PFSK-1 (cell line): ENCODE measurements around the gene CHMP6.

ENCODE experiments used
- FOXP2 ChIP-seq: optimal IDR thresholded peaks from 2 replicates; pipeline ENCODE3; 2011; ENCODE audit warnings: borderline replicate concordance, control low read depth, inconsistent platforms; ENCODE audit not compliant: insufficient read depth; ENCODE audit errors: extremely low read length, extremely low read depth
- POLR2AphosphoS5 ChIP-seq: IDR thresholded peaks from 2 replicates; pipeline ENCODE4 v1.6.1; 2012; ENCODE audit warnings: low read depth, mild to moderate bottlenecking, control low read depth, low read length, moderate library complexity
- SIN3A ChIP-seq: IDR thresholded peaks from 2 replicates; pipeline ENCODE4 v1.6.1; 2012; ENCODE audit warnings: mild to moderate bottlenecking, low read length, moderate library complexity, borderline replicate concordance; ENCODE audit not compliant: insufficient read depth
- TAF1 ChIP-seq: IDR thresholded peaks from 2 replicates; pipeline ENCODE4 v1.6.1; 2012; ENCODE audit warnings: low read length, control low read depth, borderline replicate concordance; ENCODE audit not compliant: insufficient read depth
- TF ChIP-seq, protein P1 (sequence below), 2 experiments: IDR thresholded peaks; 2 replicates each; pipeline versions ENCODE4 v1.6.1 to v1.8.0; 2011 to 2012; ENCODE audit warnings: low read depth in 2 of 2, low read length in 2 of 2, control low read depth in 1 of 2, inconsistent platforms in 1 of 2, mild to moderate bottlenecking in 1 of 2, moderate library complexity in 1 of 2; ENCODE audit not compliant: insufficient read depth in 1 of 2

The CHMP6 gene

GRCh38 chr17:81033535-81034167, 42.0 kb downstream of the CHMP6 start:
- TF ChIP-seq, protein P1, sequence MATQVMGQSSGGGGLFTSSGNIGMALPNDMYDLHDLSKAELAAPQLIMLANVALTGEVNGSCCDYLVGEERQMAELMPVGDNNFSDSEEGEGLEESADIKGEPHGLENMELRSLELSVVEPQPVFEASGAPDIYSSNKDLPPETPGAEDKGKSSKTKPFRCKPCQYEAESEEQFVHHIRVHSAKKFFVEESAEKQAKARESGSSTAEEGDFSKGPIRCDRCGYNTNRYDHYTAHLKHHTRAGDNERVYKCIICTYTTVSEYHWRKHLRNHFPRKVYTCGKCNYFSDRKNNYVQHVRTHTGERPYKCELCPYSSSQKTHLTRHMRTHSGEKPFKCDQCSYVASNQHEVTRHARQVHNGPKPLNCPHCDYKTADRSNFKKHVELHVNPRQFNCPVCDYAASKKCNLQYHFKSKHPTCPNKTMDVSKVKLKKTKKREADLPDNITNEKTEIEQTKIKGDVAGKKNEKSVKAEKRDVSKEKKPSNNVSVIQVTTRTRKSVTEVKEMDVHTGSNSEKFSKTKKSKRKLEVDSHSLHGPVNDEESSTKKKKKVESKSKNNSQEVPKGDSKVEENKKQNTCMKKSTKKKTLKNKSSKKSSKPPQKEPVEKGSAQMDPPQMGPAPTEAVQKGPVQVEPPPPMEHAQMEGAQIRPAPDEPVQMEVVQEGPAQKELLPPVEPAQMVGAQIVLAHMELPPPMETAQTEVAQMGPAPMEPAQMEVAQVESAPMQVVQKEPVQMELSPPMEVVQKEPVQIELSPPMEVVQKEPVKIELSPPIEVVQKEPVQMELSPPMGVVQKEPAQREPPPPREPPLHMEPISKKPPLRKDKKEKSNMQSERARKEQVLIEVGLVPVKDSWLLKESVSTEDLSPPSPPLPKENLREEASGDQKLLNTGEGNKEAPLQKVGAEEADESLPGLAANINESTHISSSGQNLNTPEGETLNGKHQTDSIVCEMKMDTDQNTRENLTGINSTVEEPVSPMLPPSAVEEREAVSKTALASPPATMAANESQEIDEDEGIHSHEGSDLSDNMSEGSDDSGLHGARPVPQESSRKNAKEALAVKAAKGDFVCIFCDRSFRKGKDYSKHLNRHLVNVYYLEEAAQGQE (IDR thresholded peaks at IDR 0.05; ENCODE audit: insufficient read depth in 1 of 2, low read depth in 2 of 2, low read length in 2 of 2): no peak
- TF ChIP-seq FOXP2 (no peak), SIN3A (no peak), POLR2AphosphoS5 (no peak), TAF1 (no peak)

DNA sequence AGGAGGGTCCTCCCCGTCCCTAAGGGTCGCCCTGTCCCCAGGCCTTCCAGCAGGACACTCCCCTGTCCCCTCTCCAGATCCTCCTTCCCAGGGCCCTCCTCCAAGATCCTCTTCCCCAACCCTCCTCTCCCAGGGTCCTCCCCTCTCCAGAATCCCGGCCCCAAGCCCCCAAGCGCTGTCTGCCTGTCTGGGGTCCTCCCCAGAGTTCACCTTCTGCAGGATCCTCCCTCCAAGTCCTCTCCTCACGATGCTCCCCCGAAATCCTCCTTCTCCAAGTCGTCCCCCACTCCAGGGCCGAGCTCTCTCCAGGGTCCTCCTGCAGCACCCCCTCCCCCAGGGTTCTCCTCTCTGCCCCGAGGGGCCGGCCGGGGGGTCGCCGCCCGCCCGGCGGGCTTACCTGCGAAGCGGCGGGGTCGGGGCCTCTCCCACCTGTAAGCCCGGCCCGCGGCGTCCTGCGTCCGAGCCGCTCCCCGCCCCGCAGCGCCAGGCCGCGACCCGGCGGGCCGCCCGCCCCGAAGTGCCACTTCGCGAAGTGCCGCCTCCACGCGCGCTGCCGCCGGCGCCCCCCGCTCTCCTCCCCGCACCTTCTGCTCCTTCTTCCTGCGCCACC, 42.6 kb downstream of the CHMP6 start:
- no peak for TF ChIP-seq FOXP2
- TF ChIP-seq POLR2AphosphoS5: no peak
- no peak for TF ChIP-seq SIN3A
- TF ChIP-seq, protein P1 (IDR thresholded peaks at IDR 0.05; ENCODE audit: insufficient read depth in 1 of 2, low read depth in 2 of 2, low read length in 2 of 2): no peak
- no peak for TF ChIP-seq TAF1

DNA sequence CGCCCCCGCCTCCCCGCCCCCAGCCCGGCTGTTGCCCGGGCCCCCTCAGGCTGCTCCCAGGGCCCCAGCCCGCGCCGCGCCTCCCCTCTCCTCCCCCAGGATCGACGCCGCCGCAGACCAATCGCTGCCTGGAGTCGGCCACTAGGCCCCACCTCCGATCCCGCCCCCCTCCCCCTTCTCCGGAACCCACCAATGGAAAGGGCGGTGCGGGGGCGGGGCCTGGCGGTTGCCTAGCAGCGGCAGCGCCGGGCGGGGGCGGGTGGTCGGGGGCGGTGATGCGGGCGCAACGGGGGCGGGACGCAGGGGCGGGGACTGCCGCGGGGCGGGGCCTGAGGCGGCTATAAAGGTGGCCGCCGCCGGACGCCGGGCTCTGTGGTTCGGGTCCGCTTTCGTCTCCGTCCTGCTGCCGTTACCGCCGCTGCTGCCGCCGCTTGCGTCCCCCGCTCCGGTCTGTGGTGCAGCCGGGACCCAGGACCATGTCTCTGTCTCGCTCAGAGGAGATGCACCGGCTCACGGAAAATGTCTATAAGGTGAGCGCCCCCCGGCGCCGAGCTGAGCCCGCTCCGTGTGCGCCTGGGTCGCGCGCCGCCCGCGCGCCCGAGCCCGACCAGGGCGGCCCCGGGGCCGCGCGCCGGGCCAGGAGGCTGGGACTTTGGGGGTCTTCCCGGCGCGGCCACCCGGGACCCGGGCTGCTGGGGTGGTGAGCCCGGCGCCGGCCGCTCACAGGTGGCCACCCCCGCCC, 43.3 kb downstream of the CHMP6 start, which contains the start of gene BAIAP2:
Gene BAIAP2, plus strand, starts transcription at position 373 of the 742 bp plus-strand sequence. Its CDS starts 104 bp downstream, at position 477.
- TF ChIP-seq FOXP2: no peak
- peak; percentile 98 for TF ChIP-seq POLR2AphosphoS5
- TF ChIP-seq, protein P1 (IDR thresholded peaks at IDR 0.05; ENCODE audit: insufficient read depth in 1 of 2, low read depth in 2 of 2, low read length in 2 of 2): peak in 1 of 2 experiments; percentile 55; a peak in 1 of 4 replicates
- TF ChIP-seq SIN3A: peak; percentile 49; the same call in 1 of the 2 replicates
- peak; percentile 89 for TF ChIP-seq TAF1

DNA sequence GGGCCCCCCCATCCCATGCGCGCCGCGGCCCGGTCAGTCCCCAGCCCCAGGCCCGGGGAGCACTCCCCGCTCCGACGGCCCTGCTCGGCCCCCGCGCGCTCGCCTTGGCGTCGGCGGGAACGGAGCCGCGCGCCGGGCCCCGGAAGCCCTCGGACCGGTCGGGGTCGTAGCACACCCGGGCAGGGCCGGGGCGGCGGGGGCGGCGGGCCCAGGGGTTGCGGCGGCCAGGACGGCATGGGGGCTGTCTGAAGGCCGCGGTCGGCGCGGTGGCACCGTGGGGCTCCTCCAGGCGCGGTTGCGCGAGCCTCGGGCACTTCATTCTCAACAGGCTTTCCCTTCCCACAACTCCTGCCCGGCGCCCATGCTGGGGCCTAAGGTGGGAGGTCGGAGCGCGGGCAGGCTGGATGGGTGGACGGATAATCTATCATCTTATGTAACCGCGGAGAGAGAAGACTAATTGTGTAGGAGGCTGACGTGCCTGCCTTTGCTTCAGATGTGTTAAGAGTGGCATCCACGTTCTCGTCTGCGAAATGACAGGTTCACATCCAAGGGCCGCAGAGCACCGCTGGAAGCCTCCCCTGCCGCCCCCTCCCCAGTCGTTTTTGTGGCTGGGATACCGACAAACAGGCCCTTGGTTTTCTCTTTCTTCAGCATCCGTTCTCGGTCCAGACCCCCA, 44.0 kb downstream of the CHMP6 start:
- TF ChIP-seq SIN3A: peak; percentile 25; the same call in 1 of the 2 replicates
- TF ChIP-seq, protein P1 (IDR thresholded peaks at IDR 0.05; ENCODE audit: insufficient read depth in 1 of 2, low read depth in 2 of 2, low read length in 2 of 2): no peak
